NCI-H526 (cell line): Measurements from ENCODE around the gene ZNF302.
A peak's percentile ranks its signal among the peaks of the same experiment; 100 is the strongest.
"Not testable (repeated sequence)": the region's sequence is repeated elsewhere in the genome, so short reads cannot be mapped to it uniquely, and the experiment has no call there.

ENCODE experiments used
- DNase-seq, 2 experiments: peaks; one replicate each; lab custom pipeline; 2025; lab: John Stamatoyannopoulos, UW

The ZNF302 gene

GRCh38 chr19:34677386-34678084, at the start of gene ZNF302:
ZNF302 (plus strand) TSS chr19:34677678; CDS start chr19:34678805, 1,127 bp downstream.
- peak; percentile 97 to 100 for DNase-seq

- no peak for DNase-seq
Measured at GRCh38 chr19:34633802-34634201, 43.7 kb upstream of the ZNF302 start.

- peak; percentile 86 to 97 for DNase-seq
Measured at GRCh38 chr19:34639491-34640085, 37.9 kb upstream of the ZNF302 start.

GRCh38 chr19:34642241-34642640, 35.2 kb upstream of the ZNF302 start:
- no peak for DNase-seq

GRCh38 chr19:34644991-34645461, 32.5 kb upstream of the ZNF302 start:
- no peak for DNase-seq

GRCh38 chr19:34645551-34645950, 31.9 kb upstream of the ZNF302 start:
- no peak for DNase-seq

- DNase-seq, result no peak
Measured at GRCh38 chr19:34649886-34650543, 27.5 kb upstream of the ZNF302 start.

GRCh38 chr19:34651747-34652146, 25.7 kb upstream of the ZNF302 start:
- no peak for DNase-seq

- DNase-seq, result peak in 1 of 2 experiments; percentile 21
Measured at GRCh38 chr19:34654796-34655195, 22.7 kb upstream of the ZNF302 start.

GRCh38 chr19:34655651-34656050, 21.8 kb upstream of the ZNF302 start:
- no peak for DNase-seq

GRCh38 chr19:34661357-34661756, 16.1 kb upstream of the ZNF302 start:
- no peak for DNase-seq

- DNase-seq, result peak; percentile 89 to 95
Measured at GRCh38 chr19:34662919-34663318, 14.6 kb upstream of the ZNF302 start.

- DNase-seq, result no peak
Measured at GRCh38 chr19:34664168-34664567, 13.3 kb upstream of the ZNF302 start.

- no peak for DNase-seq
Measured at GRCh38 chr19:34664870-34665269, 12.6 kb upstream of the ZNF302 start.

GRCh38 chr19:34665275-34665674, 12.2 kb upstream of the ZNF302 start:
- not testable (repeated sequence) for DNase-seq

GRCh38 chr19:34666200-34666957, 11.1 kb upstream of the ZNF302 start:
- no peak for DNase-seq

- DNase-seq, result no peak
Measured at GRCh38 chr19:34666958-34667265, 10.6 kb upstream of the ZNF302 start.

- peak; percentile 41 to 72 for DNase-seq
Measured at GRCh38 chr19:34667349-34668076, 10.0 kb upstream of the ZNF302 start.

- peak in 1 of 2 experiments; percentile 56 for DNase-seq
Measured at GRCh38 chr19:34668077-34668689, 9.3 kb upstream of the ZNF302 start.

- peak in 1 of 2 experiments; percentile 46 for DNase-seq
Measured at GRCh38 chr19:34668690-34669089, 8.8 kb upstream of the ZNF302 start.

GRCh38 chr19:34669305-34669704, 8.2 kb upstream of the ZNF302 start:
- peak; percentile 38 to 69 for DNase-seq
